Measurements from ENCODE around the gene GOLIM4.

The GOLIM4 gene

GRCh38 chr3:167978486-167978885 lies 117.2 kb downstream of the GOLIM4 start:
- no peak for DNase-seq

- no peak for DNase-seq
Observed at GRCh38 chr3:167978071-167978470, 117.7 kb downstream of the GOLIM4 start.

GRCh38 chr3:167976516-167977361 lies 119.0 kb downstream of the GOLIM4 start:
- no peak for DNase-seq

- no peak for DNase-seq
Observed at GRCh38 chr3:167973901-167974300, 121.8 kb downstream of the GOLIM4 start.

GRCh38 chr3:167973046-167973445 lies 122.7 kb downstream of the GOLIM4 start:
- no peak for DNase-seq

- DNase-seq = no peak
Observed at GRCh38 chr3:167972502-167972901, 123.2 kb downstream of the GOLIM4 start.

- no peak for DNase-seq
Observed at GRCh38 chr3:167969548-167969947, 126.2 kb downstream of the GOLIM4 start.

- DNase-seq = no peak
Observed at GRCh38 chr3:167967257-167968036, 128.3 kb downstream of the GOLIM4 start.

Data from effector CD8-positive, alpha-beta T cell (primary cell).